Loucy (cell line): ENCODE data around the gene HOXC11.

Experiments
- CTCF ChIP-seq: fragments of 200-600 bp; sonication (generic); conservative IDR thresholded peaks from 2 replicates; pipeline ENCODE4 v1.5.1; 2014; ENCODE audit warnings: mild to moderate bottlenecking, antibody characterized with exemption, low read length
- EZH2phosphoT487 ChIP-seq: fragments of 200-600 bp; IDR thresholded peaks from 2 replicates; pipeline ENCODE4 v1.6.1; 2018; ENCODE audit warnings: antibody characterized with exemption, mild to moderate bottlenecking, moderate library complexity, borderline replicate concordance

GRCh38 chr12:53955776-53956250, 17.1 kb upstream of the HOXC11 start:
- TF ChIP-seq CTCF (no peak), EZH2phosphoT487 (no peak)
